Ramos (cell line): Measurements from ENCODE around the gene SLC18A2.
"Not testable (repeated sequence)": the region's sequence is repeated elsewhere in the genome, so short reads cannot be mapped to it uniquely, and the experiment has no call there.

Experiments
- in situ Hi-C: fragments of 300-500 bp; cut with MboI; formaldehyde crosslinking; loops from one replicate; pipeline ENCODE4 v1.14.3; 2022; ENCODE audit warnings: low sequenced_read_pairs; ENCODE audit not compliant: unreplicated experiment

Gene SLC18A2

DNA sequence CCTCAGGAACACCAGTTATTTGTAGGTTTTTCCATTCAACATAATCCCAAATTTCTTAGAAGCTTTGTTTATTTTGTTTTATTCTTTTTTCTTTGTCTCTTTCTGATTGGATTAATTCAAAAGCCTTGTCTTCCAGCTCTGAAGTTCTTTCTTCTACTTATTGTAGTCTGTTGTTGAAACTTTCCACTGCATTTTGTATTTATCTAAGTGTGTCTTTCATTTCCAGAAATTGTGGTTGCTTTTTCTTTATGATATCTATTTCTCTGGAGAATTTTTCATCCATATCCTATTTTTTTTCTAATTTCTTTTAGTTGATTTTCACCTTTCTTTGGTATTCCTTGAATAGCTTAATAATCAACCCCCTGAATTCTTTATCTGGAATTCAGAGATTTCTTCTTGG lies 58.5 kb downstream of the SLC18A2 start:
- in situ Hi-C loops: no loop called here

DNA sequence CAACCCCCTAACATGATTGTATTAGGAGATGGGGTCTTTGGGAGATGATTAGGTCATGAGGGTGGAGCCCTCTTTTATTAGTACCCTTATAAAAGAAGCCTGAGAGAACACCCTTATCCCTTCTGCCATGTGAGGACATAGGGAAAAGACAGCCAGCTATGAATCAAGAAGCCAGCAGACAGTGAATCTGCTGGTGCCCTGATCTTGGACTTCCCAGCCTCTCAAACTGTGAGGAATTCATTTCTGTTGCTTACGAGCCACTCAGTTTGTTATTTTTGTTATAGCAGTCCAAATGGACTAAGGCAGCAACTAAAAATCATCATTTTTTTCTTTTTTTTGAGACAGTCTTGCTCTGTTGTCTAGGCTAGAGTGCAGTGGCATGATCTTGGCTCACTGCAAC lies 59.8 kb downstream of the SLC18A2 start:
- in situ Hi-C loops: no loop called here

GRCh38 chr10:117303451-117303850 lies 62.5 kb downstream of the SLC18A2 start:
- in situ Hi-C loops: not testable (repeated sequence)

GRCh38 chr10:117306674-117307073 lies 65.8 kb downstream of the SLC18A2 start:
- in situ Hi-C loops: no loop called here

GRCh38 chr10:117311261-117311660 lies 70.3 kb downstream of the SLC18A2 start:
- in situ Hi-C loops: no loop called here

GRCh38 chr10:117312430-117312829 lies 71.5 kb downstream of the SLC18A2 start:
- in situ Hi-C loops: no loop called here

DNA sequence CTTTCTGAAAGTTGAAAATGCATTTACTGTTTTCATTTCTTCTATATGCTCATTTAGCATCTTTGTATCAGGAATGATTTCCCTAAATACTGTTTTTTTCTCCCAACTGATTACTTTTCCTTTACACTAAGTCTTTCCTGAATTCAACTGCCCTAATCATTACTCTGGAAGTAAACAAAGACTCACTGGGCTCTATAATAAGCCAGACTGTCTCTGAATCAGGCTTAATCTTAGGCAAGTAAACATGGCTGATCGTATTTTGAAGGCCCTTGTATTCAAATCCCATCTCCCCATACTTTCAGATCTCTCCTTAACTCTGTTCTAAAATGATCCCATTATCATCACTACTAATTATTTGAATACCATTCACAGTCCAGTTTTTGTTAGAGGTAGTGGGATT lies 72.7 kb downstream of the SLC18A2 start:
- in situ Hi-C loops: no loop called here

GRCh38 chr10:117316701-117317100 lies 75.8 kb downstream of the SLC18A2 start:
- in situ Hi-C loops: no loop called here

DNA sequence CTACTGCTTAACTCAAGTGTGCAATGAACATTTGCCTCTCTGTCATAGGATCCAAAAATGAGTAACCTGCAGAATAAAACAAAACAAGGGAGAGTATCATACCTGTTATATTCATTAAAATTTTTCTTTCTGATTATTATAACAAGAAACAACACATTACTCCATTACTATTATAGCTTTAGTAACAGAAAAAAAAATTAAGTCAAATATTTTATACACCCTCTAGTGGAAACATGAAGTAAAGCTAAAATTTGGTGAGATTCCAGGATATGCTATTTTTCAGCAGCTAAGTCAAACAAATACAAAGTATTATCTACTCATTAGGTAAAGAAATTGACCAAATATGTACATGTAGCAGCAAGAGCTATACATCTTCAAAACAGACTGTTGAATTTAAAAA lies 78.0 kb downstream of the SLC18A2 start:
- in situ Hi-C loops: no loop called here

GRCh38 chr10:117320050-117320665 lies 79.2 kb downstream of the SLC18A2 start:
- in situ Hi-C loops: no loop called here

DNA sequence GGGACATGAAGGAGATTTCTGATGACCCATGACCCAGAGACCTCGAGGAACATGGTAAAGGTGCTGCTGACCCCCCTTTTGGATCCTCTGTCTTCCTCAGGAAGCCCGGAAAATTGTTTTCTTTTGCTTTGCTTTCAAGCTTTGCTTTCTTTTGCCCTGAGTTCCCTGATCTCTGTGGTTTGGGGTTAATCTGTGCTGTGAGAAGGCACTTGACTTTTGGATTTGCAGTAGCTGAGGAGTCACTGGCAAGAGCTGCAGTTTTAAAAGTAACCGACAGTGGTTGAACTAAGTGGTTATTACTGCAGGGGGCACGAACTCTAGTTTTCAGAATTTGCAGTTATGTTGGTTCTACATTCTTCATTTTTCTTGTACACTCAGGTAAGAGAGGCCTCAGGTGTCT lies 81.3 kb downstream of the SLC18A2 start:
- in situ Hi-C loops: no loop called here

GRCh38 chr10:117324367-117324766 lies 83.5 kb downstream of the SLC18A2 start:
- in situ Hi-C loops: no loop called here

DNA sequence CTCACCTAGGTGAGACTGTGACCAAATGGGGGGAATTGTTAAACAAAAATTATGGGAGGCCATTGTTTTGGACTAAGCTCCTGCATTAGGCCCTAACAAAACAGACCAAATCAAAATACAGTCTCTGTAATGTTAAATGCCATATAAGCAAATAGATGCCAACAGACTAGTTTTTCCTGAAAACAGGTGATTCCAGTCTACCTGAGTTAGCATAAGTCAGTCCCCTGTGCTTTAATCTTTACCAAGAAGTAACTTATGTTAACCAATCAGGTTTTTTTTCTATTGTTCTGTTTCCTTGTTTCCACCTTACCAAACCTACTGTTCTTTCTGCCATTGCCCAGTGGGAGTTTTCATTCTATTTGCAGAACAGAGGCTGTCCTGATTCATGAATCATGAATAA lies 86.3 kb downstream of the SLC18A2 start:
- in situ Hi-C loops: no loop called here
